ENCODE data around the gene ATG3.
A peak's percentile ranks its signal among the peaks of the same experiment; 100 is the strongest.

Gene ATG3

GRCh38 chr3:112560721-112561483 lies 860 bp downstream of the ATG3 start:
- H3K27me3 ChIP-seq (ENCODE audit: insufficient read depth, low read length, poor library complexity) = no peaks in the 10 kb centered on the region
- peak overlapping the region; percentile 87 for H3K9ac ChIP-seq (ENCODE audit: low read depth, low read length)
- no peak for TF ChIP-seq EZH2 (IDR thresholded peaks at IDR 0.05; ENCODE audit: borderline replicate concordance, low read depth, low read length, severe bottlenecking)
- no peak for TF ChIP-seq CTCF (IDR thresholded peaks at IDR 0.05; ENCODE audit: borderline replicate concordance, extremely low read depth, low read length, poor library complexity, severe bottlenecking)
- no peaks in the 10 kb centered on the region for H3K9me3 ChIP-seq (ENCODE audit: insufficient read depth, low read length, severe bottlenecking)
- H3K79me2 ChIP-seq (ENCODE audit: insufficient read depth, low read length) = peaks cover 66% of the 10 kb centered on the region
- H3K27ac ChIP-seq (ENCODE audit: low read length) = peak overlapping the region; percentile 98
- ATAC-seq (ENCODE audit: insufficient read depth, low read depth) (peak; percentile 41), DNase-seq (peak; percentile 75)
- H2AFZ ChIP-seq (ENCODE audit: low read depth, low read length) = peak overlapping the region; percentile 96
- H3K4me3 ChIP-seq (ENCODE audit: low read depth in 1 of 2, low read length in 2 of 2) = peak overlapping the region; percentile 67 to 96
- H3K4me2 ChIP-seq (ENCODE audit: insufficient read depth, low read length) = peak overlapping the region; percentile 80
- peaks cover 40% of the 10 kb centered on the region for H3K4me1 ChIP-seq (ENCODE audit: insufficient read depth, low read length)
- peaks cover 24% of the 10 kb centered on the region for H3K36me3 ChIP-seq (ENCODE audit: insufficient read depth, low read length)
- peaks cover 4% of the 10 kb centered on the region; the same call in 1 of the 2 replicates for H4K20me1 ChIP-seq (ENCODE audit: insufficient read depth, low read length)

GRCh38 chr3:112560307-112560706 lies 1.5 kb downstream of the ATG3 start:
- DNase-seq (no peak), ATAC-seq (ENCODE audit: insufficient read depth, low read depth) (no peak)
- no peaks in the 10 kb centered on the region for H3K27me3 ChIP-seq (ENCODE audit: insufficient read depth, low read length, poor library complexity)
- H3K79me2 ChIP-seq (ENCODE audit: insufficient read depth, low read length) = peaks cover 72% of the 10 kb centered on the region
- no peak for TF ChIP-seq EZH2 (IDR thresholded peaks at IDR 0.05; ENCODE audit: borderline replicate concordance, low read depth, low read length, severe bottlenecking)
- no peak for TF ChIP-seq CTCF (IDR thresholded peaks at IDR 0.05; ENCODE audit: borderline replicate concordance, extremely low read depth, low read length, poor library complexity, severe bottlenecking)
- peaks cover 42% of the 10 kb centered on the region for H3K4me1 ChIP-seq (ENCODE audit: insufficient read depth, low read length)
- peaks cover 30% of the 10 kb centered on the region for H3K36me3 ChIP-seq (ENCODE audit: insufficient read depth, low read length)
- H3K9ac ChIP-seq (ENCODE audit: low read depth, low read length) = peak overlapping the region; percentile 87
- no peaks in the 10 kb centered on the region for H3K9me3 ChIP-seq (ENCODE audit: insufficient read depth, low read length, severe bottlenecking)
- peak overlapping the region; percentile 67 to 96 for H3K4me3 ChIP-seq (ENCODE audit: low read depth in 1 of 2, low read length in 2 of 2)
- H4K20me1 ChIP-seq (ENCODE audit: insufficient read depth, low read length) = peaks cover 4% of the 10 kb centered on the region; the same call in 1 of the 2 replicates
- H2AFZ ChIP-seq (ENCODE audit: low read depth, low read length) = peak overlapping the region; percentile 96
- peak overlapping the region; percentile 98; the same call in 1 of the 2 replicates for H3K27ac ChIP-seq (ENCODE audit: low read length)
- peak overlapping the region; percentile 80 for H3K4me2 ChIP-seq (ENCODE audit: insufficient read depth, low read length)

- TF ChIP-seq CTCF (IDR thresholded peaks at IDR 0.05; ENCODE audit: borderline replicate concordance, extremely low read depth, low read length, poor library complexity, severe bottlenecking) = no peak
- no peak for TF ChIP-seq EZH2 (IDR thresholded peaks at IDR 0.05; ENCODE audit: borderline replicate concordance, low read depth, low read length, severe bottlenecking)
- Histone ChIP-seq H3K79me2 (ENCODE audit: insufficient read depth, low read length) (peaks cover 88% of the 10 kb centered on the region), H3K36me3 (ENCODE audit: insufficient read depth, low read length) (peaks cover 33% of the 10 kb centered on the region), H4K20me1 (ENCODE audit: insufficient read depth, low read length) (peaks cover 4% of the 10 kb centered on the region; the same call in 1 of the 2 replicates), H3K4me3 (ENCODE audit: low read depth in 1 of 2, low read length in 2 of 2) (no peak overlapping the region), H3K9ac (ENCODE audit: low read depth, low read length) (no peak overlapping the region), H3K27me3 (ENCODE audit: insufficient read depth, low read length, poor library complexity) (no peaks in the 10 kb centered on the region), H3K4me2 (ENCODE audit: insufficient read depth, low read length) (peak overlapping the region; percentile 80; the same call in 1 of the 2 replicates), H3K9me3 (ENCODE audit: insufficient read depth, low read length, severe bottlenecking) (peaks cover 2% of the 10 kb centered on the region), H3K4me1 (ENCODE audit: insufficient read depth, low read length) (peaks cover 33% of the 10 kb centered on the region), H2AFZ (ENCODE audit: low read depth, low read length) (no peak overlapping the region), H3K27ac (ENCODE audit: low read length) (no peak overlapping the region)
- ATAC-seq (ENCODE audit: insufficient read depth, low read depth) (no peak), DNase-seq (no peak)
Observed at GRCh38 chr3:112557976-112558375, 3.8 kb downstream of the ATG3 start.
